ENCODE measurements around the gene TNIK. TPM values are rescaled to one million over a fixed set of nuclear protein-coding genes. Genes with fewer than 3 reads are reported as not detected.
"Not testable (repeated sequence)": the region's sequence is repeated elsewhere in the genome, so short reads cannot be mapped to it uniquely, and the experiment has no call there.

Gene TNIK
- total RNA-seq, 1 donor from 2014 or later: 5.7 TPM

DNA sequence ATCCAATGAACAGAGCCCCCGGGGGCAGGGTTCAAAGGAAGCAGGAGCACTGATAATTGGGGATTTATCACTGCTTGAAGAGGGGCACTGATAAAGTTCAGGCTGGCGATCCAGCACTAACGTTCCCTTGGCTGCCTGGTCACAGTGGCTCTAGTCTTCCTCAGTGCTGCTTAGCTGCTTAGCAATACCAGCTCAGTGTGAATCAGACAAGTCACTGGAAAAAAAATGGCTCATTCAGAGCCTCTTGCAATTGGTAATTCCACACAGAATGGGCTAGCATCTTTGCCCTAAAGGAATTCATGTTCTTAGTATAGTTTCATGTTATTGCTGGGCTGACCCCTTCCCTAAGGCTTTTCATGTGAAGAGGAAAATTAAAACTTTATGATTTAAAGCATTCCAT, 338.0 kb downstream of the TNIK start:
- no peak for DNase-seq

DNA sequence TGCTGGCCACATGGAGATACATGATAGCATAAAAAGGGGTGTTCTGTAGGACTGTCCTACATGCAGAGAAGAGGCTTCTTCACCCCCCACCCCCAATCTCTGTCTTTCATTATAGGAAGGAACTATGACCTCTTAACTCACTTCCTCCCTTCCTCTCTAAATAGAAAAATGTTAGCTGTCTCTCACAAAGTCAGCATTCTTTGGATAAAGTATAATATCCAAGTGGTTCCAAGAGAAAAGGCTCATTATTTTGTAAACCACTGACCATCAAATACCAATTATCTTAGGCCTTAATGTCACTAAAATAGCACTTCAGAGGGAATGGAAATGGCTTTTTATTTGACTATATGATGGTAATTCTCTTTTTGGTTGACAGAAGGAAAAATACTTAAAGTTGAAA, 338.4 kb downstream of the TNIK start:
- DNase-seq: no peak

DNA sequence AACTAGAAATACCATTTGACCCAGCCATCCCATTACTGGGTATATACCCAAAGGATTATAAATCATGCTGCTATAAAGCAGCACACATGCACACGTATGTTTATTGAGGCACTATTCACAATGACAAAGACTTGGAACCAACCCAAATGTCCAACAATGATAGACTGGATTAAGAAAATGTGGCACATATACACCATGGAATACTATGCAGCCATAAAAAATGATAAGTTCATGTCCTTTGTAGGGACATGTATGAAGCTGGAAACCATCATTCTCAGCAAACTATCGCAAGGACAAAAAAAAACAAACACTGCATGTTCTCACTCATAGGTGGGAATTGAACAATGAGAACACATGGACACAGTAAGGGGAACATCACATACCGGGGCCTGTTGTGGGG, 340.8 kb downstream of the TNIK start:
- not testable (repeated sequence) for DNase-seq

DNA sequence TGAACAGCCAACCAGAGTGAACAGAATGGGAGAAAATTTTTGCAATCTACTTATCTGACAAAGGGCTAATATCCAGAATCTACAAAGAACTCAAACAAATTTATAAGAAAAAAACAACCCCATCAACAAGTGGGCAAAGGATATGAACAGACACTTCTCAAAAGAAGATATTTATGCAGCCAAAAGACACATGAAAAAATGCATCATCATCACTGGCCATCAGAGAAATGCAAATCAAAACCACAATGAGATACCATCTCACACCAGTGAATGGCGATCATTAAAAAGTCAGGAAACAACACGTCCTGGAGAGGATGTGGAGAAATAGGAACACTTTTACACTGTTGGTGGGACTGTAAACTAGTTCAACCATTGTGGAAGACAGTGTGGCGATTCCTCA, 341.2 kb downstream of the TNIK start:
- DNase-seq: not testable (repeated sequence)

DNA sequence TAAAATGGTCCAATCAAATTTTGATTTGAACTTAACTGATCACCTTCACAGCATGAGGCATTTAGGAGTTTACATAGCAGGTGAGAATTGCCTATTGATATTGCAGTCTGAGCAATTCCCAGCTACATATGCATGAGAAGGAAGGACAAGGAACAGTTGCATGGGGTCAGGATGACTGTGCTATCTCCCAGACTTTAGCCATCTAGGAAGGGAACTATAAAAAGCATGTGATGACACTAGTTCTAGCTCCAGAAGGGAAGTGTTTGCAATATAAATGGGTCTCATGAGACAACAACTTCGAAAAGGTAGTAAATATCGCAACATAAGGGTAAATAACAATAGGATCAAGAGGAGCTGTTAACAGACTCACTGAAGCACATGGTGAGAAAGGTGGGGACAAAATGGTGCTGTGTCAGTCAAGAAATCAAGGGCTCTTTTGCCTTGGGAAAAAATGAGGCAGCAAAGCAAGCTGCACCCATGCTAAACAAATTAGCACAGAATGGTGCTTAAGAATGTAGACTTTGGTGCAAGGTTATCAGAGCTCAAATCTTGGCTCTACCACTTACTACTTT, 343.3 kb downstream of the TNIK start:
- no peak for DNase-seq

DNA sequence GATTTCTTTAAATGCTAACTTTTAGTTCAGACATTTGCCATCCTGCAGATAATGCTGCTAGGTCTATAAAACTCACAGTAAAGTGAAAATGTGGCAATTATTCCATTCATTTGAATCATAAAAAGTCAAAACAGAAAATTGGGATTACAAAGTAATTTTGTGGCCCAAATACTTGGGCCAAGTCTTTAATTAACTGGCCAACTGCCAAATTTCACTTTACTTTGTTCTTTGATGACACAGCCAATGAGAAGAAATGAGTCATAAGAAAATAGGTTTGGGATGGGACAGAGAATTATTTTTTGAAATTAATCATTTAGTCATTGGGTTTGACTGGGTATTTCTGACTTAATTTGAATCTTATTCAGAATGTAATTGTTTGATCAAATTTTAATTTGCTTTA, 343.8 kb downstream of the TNIK start:
- DNase-seq: no peak

DNA sequence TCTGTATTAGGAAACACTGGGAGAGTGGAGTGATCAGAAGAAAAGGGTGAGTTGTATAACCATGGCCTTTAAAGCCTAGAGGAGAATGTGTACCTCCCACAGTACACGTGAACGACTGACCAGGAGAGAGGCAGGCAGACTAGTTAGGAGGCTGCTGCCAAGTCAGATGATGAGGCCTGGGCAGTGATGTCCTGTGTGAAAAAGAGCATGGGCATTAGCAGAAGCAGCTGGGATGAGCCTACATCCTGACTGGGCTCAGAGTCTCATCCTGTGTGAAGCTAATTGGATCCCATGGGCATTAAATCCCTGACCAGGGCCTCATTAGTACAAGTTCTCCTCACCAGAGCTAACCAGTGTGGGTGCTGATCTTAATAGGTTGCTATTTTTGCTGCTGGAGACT, 344.5 kb downstream of the TNIK start:
- no peak for DNase-seq

DNA sequence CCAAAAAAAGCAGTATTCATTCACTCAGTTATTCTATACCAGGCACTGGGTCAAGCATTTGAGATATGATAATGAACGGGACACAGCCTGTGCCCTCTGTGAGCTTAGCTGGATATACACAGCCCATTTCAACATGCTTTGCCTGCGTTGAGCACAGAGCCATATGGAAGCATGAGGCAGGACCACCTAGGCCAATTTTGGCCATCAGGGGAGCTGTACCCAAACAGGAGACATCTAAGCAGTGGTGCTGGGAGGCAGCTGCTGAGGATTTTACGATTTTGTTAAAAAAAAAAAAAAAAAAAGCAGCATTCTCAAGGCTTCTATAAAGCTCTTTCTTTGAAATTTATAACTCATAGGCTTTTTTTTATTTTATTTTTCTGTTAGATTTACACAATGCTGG, 346.5 kb downstream of the TNIK start:
- DNase-seq: no peak

DNA sequence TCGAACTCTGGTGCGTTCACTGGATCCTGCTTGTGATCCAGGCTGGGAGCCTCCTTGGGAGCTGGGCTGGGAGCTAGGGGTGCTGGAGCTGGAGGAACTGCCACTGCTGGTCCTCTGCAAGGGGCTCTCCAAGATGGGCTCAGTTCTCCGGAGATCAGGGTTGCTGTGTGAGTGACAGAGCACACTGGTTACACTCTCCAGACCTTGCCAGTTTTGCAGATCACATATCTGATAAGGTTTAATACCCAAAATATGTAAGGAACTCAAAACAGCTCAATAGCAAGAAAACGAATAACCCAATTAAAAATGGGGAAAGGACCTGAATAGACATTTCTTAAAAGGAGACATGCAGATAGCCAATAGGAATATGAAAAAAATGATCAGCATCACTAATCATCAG, 349.5 kb downstream of the TNIK start:
- no peak for DNase-seq

DNA sequence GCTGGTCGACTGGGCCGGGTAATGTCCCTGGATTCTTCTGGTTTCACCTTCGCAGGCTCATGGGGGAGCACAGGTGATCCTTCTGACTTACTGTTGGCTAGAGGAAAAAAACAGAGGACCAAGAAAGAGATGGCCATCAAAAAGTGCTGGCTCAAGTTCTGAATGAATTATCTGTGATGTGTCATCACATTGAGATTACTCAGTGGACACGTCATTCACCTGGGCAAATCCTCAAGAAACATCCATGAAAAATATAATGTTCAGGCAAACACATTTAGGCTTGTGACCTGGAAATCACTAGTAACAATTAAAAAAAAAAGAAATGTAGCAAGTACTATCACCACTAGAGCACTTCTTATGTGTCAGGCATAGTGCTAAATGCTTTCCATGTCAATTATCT, 352.1 kb downstream of the TNIK start:
- DNase-seq: no peak

DNA sequence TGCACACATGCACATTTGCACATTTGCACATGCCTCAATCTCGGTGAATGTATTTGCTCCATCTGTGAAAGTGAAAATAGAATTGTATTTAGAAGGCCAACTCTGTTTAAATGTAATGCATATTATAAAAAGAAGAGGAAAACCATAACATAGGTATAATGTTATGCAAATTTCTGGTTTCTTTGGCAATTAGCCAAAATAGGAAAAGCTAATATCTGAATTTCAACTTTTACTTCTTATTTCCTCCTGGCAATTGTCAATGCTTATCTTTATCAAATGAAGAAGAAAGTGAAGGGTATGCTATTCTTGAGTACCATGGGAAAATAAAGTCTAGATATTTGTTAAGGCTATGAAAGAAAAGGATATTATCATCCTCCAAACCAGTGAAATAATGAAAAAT, 357.0 kb downstream of the TNIK start:
- DNase-seq: no peak

DNA sequence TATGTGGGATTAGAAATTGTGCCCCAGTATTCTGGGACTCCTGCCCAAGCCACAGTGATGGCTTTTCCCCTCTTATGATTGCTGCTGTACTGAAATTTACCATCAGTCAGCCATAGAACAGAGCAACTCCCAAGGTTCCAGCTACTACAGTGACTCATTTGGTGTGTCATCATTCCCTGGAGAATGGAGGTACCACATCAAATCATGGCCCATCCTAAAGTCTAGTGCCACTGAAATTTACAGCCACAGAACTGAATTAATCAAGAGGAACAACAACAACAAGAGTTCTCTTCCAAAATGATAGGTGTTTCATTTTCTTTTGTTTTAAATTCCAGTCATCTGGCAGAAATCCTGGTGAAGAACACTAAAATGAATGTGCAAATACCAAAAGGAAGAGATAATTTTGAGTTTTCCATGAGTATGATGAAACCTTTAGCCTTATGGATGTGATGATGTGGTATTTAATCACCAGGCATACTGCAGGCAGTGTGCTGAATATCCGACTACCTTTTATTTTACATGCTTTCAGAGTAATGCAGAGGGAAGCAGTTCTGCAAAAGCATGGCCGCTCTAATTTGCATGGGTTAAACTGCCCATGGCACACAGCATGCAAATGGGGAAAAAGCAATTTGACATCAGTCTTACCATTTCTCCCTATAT, 358.1 kb downstream of the TNIK start:
- DNase-seq: no peak

DNA sequence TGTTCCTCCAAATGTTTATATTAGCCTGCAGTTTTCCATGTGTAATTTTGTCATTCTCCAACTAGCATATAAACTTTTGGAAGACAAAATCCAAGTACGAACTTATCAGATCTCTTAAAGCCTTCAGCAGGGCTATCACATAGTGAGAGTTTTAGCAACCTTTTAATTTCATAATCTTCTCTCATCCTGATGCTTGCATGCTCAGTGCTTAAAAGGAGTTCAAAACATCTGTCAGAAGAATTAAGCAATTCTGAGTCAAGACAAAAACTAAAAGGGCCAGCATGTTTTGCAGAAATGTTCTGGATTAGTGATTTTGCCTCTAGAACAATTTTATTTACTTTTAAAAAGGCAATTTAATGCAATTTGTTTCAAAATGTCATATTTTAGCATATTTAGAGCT, 360.3 kb downstream of the TNIK start:
- DNase-seq: no peak

DNA sequence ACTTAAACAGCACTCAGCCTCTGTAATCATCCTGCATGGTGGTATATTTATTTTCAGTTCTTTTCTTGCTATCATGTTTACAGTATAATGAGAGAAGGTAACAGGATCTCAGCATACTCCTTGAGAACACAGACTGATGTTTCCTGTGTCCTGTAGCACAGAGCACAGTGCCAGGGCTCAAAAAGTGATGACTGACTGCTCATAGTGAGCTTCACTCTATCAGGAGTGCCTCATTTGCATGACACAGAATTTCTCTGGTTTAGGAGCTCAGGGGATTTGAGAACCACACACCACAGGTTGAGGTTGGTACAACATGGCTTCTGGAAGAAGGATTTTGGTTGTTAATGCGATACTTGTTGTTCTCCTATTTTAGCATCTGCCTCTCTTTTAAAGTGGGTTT, 365.1 kb downstream of the TNIK start:
- no peak for DNase-seq

DNA sequence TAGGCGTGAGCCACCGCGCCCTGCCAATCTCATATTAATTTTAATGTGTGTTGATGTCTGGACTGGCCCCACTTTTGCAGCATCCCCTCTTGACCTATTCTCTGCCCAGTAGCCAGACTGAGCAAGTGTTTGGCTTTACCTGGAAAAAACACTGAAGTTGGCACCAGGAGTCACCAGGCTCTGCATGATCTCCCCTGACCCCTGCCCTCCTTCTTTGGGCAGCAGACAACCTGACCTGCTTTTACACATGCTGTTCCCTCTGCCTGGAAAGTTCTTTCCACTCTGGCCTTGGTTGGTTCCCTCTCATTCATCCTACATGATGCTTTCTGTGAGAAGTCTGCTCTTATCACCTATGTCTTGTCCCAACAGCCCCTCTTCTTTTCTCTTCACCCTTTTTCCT, 365.8 kb downstream of the TNIK start:
- DNase-seq: no peak

DNA sequence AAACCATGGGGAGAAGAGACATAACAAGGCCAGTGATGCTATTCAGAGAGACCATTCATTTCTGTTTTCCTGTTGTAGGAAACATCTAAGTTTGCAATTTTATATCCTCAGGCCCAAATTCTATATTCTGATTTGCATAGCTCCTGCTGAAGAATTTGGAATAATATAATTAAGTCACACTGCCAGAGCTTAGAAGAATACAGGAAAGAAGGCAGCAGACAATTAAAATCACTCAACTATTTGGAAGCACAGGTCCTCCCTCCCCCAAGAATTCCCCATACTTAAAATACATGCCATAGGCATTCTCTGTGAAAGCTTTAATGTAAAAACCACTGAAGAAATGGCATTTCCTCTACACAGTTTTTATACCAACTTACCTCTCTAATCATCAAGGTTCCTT, 366.7 kb downstream of the TNIK start:
- no peak for DNase-seq

DNA sequence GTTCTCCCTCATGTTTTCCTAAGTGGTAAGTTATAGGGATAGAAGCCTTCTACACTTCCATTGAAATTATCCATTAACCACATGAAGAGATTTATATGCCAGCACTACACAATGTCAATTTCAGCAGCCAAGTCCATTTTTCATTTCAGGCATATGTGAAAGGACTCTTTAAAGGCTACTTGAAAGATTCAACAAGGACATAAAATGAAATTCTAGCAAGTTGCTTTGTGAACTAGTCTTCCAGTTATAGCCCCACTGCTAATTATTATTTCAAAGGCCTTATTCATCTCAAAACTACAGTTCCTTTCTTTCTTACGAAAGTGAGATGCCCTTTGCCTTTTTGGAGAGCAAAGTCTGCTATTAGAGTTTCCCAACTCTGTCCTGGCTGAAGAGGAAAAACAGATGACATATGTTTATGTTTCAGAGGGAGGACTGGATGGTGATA, 367.7 kb downstream of the TNIK start:
- DNase-seq: no peak

DNA sequence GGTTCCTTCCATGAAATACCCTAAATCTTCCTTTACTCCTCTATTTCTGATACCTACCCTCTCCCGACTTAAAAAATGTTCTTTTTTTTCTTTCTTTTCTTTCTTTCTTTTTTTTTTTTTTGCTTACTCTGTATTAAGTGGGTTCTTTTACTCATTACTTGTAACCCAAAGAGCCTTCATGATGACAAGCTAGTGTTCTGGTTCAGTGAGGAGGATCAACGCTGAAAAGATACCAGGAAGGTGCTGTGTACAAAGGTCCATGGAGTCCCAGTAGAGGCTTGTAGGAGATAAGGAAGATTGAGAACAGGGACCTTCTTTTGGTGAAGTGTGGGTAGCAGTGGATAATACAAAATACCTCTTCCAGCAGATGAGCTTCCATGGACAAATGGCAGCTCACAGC, 369.9 kb downstream of the TNIK start:
- no peak for DNase-seq

DNA sequence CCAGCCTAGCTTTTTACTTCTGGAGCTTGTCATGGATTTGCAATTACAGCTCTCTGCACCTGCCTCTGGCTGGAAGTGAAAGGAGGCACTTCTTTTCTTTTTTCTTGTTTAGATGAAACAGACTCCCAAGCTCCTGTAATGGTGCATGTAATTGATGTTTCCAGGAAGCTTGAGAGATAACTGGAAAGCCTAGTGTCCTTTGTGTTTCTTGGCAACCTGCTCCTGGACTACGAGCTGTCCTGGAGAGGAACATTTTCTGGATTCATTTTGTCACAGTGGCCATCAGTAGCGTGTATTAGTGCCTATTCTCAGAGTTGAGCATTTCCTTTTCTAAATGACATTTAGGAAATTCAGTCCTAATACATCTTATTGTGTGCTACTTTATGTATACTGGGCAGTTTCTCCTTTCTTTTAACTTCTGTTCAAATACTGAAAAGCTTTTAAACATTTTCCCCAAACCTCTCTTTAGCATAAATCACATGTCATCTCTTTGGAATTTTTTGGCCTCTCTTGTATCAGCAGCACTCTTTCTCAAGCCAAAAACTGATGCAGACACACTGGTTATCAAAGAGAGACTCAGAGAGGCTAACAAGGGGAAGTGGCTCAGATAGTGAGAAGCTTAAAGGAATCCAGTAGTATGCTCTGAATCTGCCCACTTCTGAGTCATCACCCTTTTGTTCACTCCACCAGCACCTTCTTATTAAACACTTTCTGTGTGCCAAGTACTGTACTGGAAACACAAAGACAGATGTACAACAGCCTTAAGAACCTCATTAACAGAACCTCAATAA, 371.0 kb downstream of the TNIK start:
- peak; percentile 47 for DNase-seq

DNA sequence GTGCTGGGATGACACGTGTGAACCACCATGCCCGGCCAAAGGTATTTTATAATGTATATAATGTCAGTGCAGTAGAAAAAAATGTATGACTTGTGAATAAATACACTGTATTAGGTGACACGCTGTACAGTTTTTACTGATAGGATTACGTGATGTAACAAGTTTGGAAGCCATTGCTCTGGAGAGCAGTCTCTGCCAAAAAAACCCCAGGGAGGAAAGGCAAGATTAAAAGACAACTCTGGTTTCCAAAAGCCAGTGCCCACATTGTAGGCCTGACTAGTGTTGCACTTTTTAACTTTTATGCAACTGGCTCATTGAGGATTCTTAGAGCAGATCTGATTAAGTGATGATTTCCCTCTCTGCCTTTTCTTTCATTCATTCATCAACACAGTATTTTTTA, 371.7 kb downstream of the TNIK start:
- DNase-seq: no peak

DNA sequence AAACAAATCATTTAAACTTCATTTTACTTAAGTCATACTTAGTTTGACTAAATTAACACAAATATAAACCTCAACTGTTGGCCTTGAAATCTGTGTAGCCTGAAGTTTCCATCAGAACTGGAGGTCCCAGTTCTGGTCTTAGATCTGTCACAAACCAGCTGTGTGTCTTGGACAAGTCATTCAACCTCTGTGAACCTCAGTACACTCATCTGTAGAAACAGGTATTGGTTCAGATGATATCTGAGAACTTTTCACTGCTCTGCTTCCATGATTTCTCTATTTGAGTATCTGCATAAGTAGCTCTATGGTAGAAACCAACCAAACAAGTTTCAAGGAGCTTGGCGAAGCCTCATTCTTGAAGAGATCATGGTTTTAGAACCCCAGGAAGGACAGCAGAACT, 373.3 kb downstream of the TNIK start:
- no peak for DNase-seq

DNA sequence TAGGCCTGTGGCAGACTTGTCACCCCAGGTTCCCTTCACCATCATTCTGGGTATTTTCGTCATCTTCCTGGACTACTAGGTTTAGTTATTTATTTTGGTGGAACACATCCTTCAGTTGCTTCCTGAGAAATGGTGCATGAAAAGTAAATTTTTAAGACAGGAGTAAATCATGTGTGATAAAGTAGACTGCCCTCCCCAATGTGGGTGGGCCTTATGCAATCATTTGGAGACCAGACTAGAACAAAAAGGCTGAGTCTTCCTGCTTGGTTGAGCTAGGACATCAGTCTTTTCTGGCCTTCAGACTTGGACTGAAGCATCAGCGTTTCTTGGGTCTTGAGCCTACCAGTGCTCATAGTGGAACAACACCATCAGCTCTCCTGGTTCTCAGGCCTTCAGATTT, 382.9 kb downstream of the TNIK start:
- DNase-seq: no peak

DNA sequence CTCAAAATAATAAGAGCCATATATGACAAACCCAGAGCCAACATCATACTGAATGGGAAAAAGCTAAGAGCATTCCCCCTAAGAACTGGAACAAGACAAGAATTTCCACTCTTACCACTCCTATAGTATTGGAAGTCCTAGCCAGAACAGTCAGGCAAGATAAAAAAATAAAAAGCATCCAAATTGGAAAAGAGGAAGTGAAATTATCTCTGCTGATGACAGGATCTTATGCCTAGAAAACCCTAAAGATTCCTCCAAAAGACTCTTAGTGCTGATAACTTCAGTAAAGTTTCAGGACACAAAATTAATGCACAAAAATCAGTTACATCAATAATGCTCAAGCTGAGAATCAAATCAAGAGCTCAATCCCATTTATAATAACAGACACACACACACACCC, 387.8 kb downstream of the TNIK start:
- DNase-seq: no peak

DNA sequence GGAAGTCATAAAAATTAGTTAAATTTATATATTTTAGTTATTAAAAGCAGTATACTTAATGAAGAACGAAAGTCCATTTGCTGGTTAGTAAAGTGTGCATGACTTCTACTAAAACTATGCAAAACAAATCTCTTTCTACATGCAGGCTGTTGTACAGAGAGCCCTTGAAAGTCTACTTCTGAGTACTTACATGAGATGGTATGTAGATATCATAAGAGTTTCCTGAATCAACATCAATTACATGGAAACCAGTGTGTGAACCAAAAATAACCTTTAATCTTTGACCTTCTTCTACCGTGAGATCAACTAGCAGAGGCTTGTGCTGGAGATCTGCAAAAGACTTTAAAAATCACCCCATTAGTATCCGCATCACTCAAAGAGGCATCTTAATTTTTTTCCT, 391.5 kb downstream of the TNIK start:
- DNase-seq: no peak
